Stimulated activated memory B cell treated with anti-CD40 and anti-IgM and Interleukin-4, amounts not matched to agents 10 μg/mL and 1 μg/mL and 100 μg/mL, for 72 hours (primary cell): ENCODE data around the gene RABL6.
A peak's percentile ranks its signal among the peaks of the same experiment; 100 is the strongest.
"Not testable (repeated sequence)": the region's sequence is repeated elsewhere in the genome, so short reads cannot be mapped to it uniquely, and the experiment has no call there.

Source experiments
- ATAC-seq: fragments of 150-1000 bp; cut with Tn5 transposase; 2 replicates; pipeline ENCODE4 v1.10.0; 2021
- H3K27ac Mint-ChIP-seq: one replicate; pipeline ENCODE4 v1.8.0; 2022; ENCODE audit warnings: mild to moderate bottlenecking, mixed read lengths
- H3K27me3 Mint-ChIP-seq: one replicate; pipeline ENCODE4 v1.8.0; 2022; ENCODE audit warnings: mixed read lengths
- H3K36me3 Mint-ChIP-seq: one replicate; pipeline ENCODE4 v1.8.0; 2022; ENCODE audit warnings: mixed read lengths
- H3K4me1 Mint-ChIP-seq: one replicate; pipeline ENCODE4 v1.8.0; 2022; ENCODE audit warnings: mixed read lengths
- H3K4me3 Mint-ChIP-seq: one replicate; pipeline ENCODE4 v1.8.0; 2022; ENCODE audit warnings: mild to moderate bottlenecking, moderate library complexity, mixed read lengths
- H3K9me3 Mint-ChIP-seq: one replicate; pipeline ENCODE4 v1.8.0; 2022; ENCODE audit warnings: mixed read lengths

Gene RABL6, protein sequence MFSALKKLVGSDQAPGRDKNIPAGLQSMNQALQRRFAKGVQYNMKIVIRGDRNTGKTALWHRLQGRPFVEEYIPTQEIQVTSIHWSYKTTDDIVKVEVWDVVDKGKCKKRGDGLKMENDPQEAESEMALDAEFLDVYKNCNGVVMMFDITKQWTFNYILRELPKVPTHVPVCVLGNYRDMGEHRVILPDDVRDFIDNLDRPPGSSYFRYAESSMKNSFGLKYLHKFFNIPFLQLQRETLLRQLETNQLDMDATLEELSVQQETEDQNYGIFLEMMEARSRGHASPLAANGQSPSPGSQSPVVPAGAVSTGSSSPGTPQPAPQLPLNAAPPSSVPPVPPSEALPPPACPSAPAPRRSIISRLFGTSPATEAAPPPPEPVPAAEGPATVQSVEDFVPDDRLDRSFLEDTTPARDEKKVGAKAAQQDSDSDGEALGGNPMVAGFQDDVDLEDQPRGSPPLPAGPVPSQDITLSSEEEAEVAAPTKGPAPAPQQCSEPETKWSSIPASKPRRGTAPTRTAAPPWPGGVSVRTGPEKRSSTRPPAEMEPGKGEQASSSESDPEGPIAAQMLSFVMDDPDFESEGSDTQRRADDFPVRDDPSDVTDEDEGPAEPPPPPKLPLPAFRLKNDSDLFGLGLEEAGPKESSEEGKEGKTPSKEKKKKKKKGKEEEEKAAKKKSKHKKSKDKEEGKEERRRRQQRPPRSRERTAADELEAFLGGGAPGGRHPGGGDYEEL

DNA sequence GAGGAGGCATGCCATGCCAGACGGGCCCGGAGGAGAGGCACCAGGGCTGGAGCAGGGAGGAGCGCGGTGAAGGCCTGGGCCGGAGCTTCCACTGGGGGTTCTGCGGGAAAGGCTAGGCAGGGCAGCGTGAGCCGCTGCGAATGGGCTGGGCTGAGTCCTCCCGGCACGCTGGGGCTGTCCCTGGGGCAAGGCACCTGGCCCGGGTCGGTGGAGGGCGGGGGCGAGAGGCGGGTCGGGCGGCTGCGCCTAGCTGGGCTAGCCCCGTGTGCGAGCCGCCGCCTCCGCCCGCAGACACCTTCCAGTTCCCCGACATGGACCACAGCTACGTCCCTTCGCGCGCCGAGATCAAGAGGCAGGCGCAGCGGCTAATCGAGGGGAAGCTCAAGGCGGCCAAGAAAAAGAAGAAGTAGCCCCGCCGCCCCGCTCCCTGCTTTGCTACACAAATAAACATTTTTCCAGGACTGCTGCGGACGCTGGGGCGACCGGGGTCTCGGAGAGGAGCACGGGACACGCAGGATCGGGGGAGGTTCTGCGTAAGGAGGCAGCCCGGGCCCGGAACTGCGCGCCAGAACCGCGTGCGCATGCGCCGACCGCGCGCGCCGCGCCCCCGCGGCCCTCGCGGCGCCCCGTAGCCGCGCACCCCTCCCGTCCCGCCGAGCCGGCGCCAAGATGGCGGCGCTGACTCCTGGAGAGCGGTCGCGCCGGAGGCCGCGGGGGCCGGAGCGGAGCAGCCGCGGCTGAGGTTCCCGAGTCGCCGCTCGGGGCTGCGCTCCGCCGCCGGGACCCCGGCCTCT, at the start of gene RABL6:
Gene RABL6 (plus strand): TSS at position 668 of the 794 bp plus-strand sequence. CDS start 249 bp downstream, outside the sequence.
- H3K27ac Mint-ChIP-seq = peak within 1 kb of the TSS; percentile 92
- peak; percentile 91 for ATAC-seq
- H3K4me1 Mint-ChIP-seq = peaks cover 46% of the 10 kb centered on the region
- H3K9me3 Mint-ChIP-seq = no peaks in the 10 kb centered on the region
- no peaks in the 10 kb centered on the region for H3K27me3 Mint-ChIP-seq
- peak within 1 kb of the TSS; percentile 89 for H3K4me3 Mint-ChIP-seq
- H3K36me3 Mint-ChIP-seq = peaks cover 21% of the 10 kb centered on the region

GRCh38 chr9:136759001-136759400, 48.7 kb upstream of the RABL6 start:
- peaks cover 29% of the 10 kb centered on the region for H3K4me1 Mint-ChIP-seq
- no peaks in the 10 kb centered on the region for H3K27me3 Mint-ChIP-seq
- no peak for ATAC-seq
- H3K27ac Mint-ChIP-seq = peak overlapping the region; percentile 63
- H3K36me3 Mint-ChIP-seq = peaks cover 6% of the 10 kb centered on the region
- H3K9me3 Mint-ChIP-seq = peaks cover 10% of the 10 kb centered on the region
- H3K4me3 Mint-ChIP-seq = no peak overlapping the region

- no peak for ATAC-seq
- no peaks in the 10 kb centered on the region for H3K27me3 Mint-ChIP-seq
- peaks cover 29% of the 10 kb centered on the region for H3K4me1 Mint-ChIP-seq
- peaks cover 10% of the 10 kb centered on the region for H3K9me3 Mint-ChIP-seq
- peak overlapping the region; percentile 63 for H3K27ac Mint-ChIP-seq
- no peak overlapping the region for H3K4me3 Mint-ChIP-seq
- peaks cover 6% of the 10 kb centered on the region for H3K36me3 Mint-ChIP-seq
Observed at GRCh38 chr9:136759436-136760325, 48.1 kb upstream of the RABL6 start.

DNA sequence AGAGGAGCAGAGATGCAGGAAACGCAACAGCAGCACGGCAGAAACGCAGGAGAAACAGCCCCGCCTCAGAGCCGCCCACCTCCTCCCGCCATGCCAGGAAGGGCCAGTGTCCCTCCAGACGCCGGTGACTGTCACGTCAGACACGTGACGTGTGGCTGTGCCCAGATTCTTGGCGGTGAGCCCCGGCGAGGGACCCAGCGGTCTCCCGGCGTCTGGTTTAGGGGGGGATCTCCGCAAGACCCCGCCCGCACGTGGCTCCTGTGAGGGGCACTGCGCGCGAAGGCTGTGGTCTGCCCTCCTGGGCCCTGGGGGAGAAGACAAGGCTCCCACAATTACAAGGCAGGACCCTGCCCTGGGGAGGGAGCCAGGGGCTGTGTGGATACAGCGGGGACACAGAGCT, 47.3 kb upstream of the RABL6 start:
- Mint-ChIP-seq H3K9me3 (peaks cover 8% of the 10 kb centered on the region), H3K27ac (peak overlapping the region; percentile 67), H3K27me3 (no peaks in the 10 kb centered on the region), H3K4me3 (no peak overlapping the region), H3K4me1 (peaks cover 33% of the 10 kb centered on the region), H3K36me3 (peaks cover 4% of the 10 kb centered on the region)
- ATAC-seq = no peak

- Mint-ChIP-seq H3K4me1 (peaks cover 38% of the 10 kb centered on the region), H3K27ac (peak overlapping the region; percentile 67)
- H3K36me3 Mint-ChIP-seq, H3K9me3 Mint-ChIP-seq, ATAC-seq, H3K4me3 Mint-ChIP-seq, H3K27me3 Mint-ChIP-seq: not testable (repeated sequence)
Observed at GRCh38 chr9:136760834-136761544, 46.8 kb upstream of the RABL6 start.

- no peak overlapping the region for H3K4me3 Mint-ChIP-seq
- H3K4me1 Mint-ChIP-seq = peaks cover 44% of the 10 kb centered on the region
- no peak overlapping the region for H3K27ac Mint-ChIP-seq
Observed at GRCh38 chr9:136761545-136761981, 46.2 kb upstream of the RABL6 start.

DNA sequence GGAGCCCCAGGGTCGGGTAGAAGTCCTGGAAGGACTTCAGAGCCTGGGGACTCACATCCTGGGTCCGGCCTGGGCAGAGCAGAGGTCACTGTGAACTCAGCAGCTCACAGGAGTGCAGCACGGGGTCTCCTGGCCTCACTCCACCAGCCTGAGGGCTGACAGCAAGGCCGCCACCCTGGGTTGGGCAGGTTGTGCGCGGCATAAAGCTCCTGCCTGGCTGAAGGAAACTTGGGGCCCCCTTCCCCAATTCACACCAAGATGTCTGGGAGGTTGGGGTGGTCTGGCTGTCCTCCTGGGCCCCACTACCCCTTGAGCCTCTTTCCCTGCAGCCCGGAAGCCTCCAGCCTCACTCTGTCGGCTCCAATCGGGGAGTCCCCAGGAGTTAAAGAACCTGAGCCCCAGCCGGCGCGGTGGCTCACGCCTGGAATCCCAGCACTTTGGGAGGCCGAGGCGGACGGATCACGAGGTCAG, 45.5 kb upstream of the RABL6 start:
- no peaks in the 10 kb centered on the region for H3K9me3 Mint-ChIP-seq
- H3K27me3 Mint-ChIP-seq = no peaks in the 10 kb centered on the region
- no peak overlapping the region for H3K27ac Mint-ChIP-seq
- no peaks in the 10 kb centered on the region for H3K36me3 Mint-ChIP-seq
- peaks cover 51% of the 10 kb centered on the region for H3K4me1 Mint-ChIP-seq
- no peak overlapping the region for H3K4me3 Mint-ChIP-seq
- no peak for ATAC-seq

More at GRCh38 chr9:136761545-136761981, 46.2 kb upstream of the RABL6 start:
- Mint-ChIP-seq H3K27me3 (no peaks in the 10 kb centered on the region), H3K36me3 (no peaks in the 10 kb centered on the region), H3K9me3 (no peaks in the 10 kb centered on the region)
- ATAC-seq = no peak

GRCh38 chr9:136762915-136763648, 44.7 kb upstream of the RABL6 start:
- no peak overlapping the region for H3K27ac Mint-ChIP-seq
- no peak overlapping the region for H3K4me3 Mint-ChIP-seq
- H3K27me3 Mint-ChIP-seq = no peaks in the 10 kb centered on the region
- ATAC-seq = no peak
- peaks cover 56% of the 10 kb centered on the region for H3K4me1 Mint-ChIP-seq
- no peaks in the 10 kb centered on the region for H3K9me3 Mint-ChIP-seq
- H3K36me3 Mint-ChIP-seq = no peaks in the 10 kb centered on the region

GRCh38 chr9:136763649-136764035, 44.1 kb upstream of the RABL6 start:
- no peak overlapping the region for H3K4me3 Mint-ChIP-seq
- H3K9me3 Mint-ChIP-seq = no peaks in the 10 kb centered on the region
- ATAC-seq = no peak
- peaks cover 57% of the 10 kb centered on the region for H3K4me1 Mint-ChIP-seq
- no peaks in the 10 kb centered on the region for H3K36me3 Mint-ChIP-seq
- H3K27me3 Mint-ChIP-seq = no peaks in the 10 kb centered on the region
- no peak overlapping the region for H3K27ac Mint-ChIP-seq

- Mint-ChIP-seq H3K27ac (peak within 1 kb of the TSS; percentile 81), H3K9me3 (no peaks in the 10 kb centered on the region), H3K27me3 (peaks cover under 1% of the 10 kb centered on the region), H3K36me3 (no peaks in the 10 kb centered on the region), H3K4me1 (peaks cover 58% of the 10 kb centered on the region), H3K4me3 (no peak within 1 kb of the TSS)
- no peak for ATAC-seq
Observed at GRCh38 chr9:136764301-136764891, 43.4 kb upstream of the RABL6 start, which contains the start of gene LCN15. Gene LCN15, minus strand, starts transcription at chr9:136764518. Its CDS starts 30 bp downstream, at chr9:136764488.

GRCh38 chr9:136765041-136765440, 42.7 kb upstream of the RABL6 start:
- no peak for ATAC-seq
- H3K27me3 Mint-ChIP-seq = peaks cover 7% of the 10 kb centered on the region
- no peaks in the 10 kb centered on the region for H3K9me3 Mint-ChIP-seq
- H3K4me3 Mint-ChIP-seq = no peak overlapping the region
- H3K27ac Mint-ChIP-seq = peak overlapping the region; percentile 81
- no peaks in the 10 kb centered on the region for H3K36me3 Mint-ChIP-seq
- H3K4me1 Mint-ChIP-seq = peaks cover 57% of the 10 kb centered on the region

DNA sequence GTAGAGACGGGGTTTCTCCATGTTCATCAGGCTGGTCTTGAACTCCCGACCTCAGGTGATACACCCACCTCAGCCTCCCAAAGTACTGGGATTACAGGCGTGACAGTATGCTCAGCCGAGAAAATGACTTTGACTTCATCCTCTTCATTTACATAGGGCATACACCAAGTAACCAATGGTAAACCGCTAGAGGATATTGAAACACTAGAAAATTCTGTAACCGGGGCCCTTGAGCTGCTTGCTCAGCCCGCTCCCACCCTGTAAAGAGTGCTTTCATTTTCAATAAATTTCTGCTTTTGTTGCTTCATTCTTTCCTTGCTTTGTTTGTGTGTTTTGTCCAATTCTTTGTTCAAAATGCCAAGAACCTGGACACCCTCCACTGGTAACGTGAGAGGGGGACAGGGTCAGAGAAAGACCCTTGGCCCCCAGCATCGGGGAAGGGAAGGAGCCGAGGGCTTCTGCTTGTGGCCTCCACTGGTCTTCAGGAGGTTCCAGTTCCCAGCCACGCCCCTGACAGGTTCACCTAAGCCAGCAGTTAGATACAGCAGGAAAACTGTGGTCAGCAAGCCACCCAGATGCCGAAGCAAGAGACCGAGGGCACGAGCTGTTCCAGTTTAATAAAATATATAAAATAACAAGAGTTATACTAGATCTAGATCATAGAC, 41.9 kb upstream of the RABL6 start:
- ATAC-seq = peak; percentile 66
- not testable (repeated sequence) for H3K27me3 Mint-ChIP-seq, H3K36me3 Mint-ChIP-seq, H3K9me3 Mint-ChIP-seq
- Mint-ChIP-seq H3K4me3 (peak overlapping the region; percentile 65), H3K4me1 (peaks cover 49% of the 10 kb centered on the region), H3K27ac (peak overlapping the region; percentile 81)
